Osteoblast (primary cell): Measurements from ENCODE around the gene CLDN7. TPM values are rescaled to one million over a fixed set of nuclear protein-coding genes. Genes with fewer than 3 reads are reported as not detected.
A peak's percentile ranks its signal among the peaks of the same experiment; 100 is the strongest.

Experiments
- DNase-seq: peaks from one replicate; pipeline ENCODE4 v3.0.0; 2011; ENCODE audit warnings: low spot score, mixed read lengths; ENCODE audit not compliant: insufficient read length; ENCODE audit errors: missing footprints
- H2AFZ ChIP-seq: 2 replicates; pipeline ENCODE4 v1.6.0; 2011; ENCODE audit warnings: mild to moderate bottlenecking, low read length
- H3K27ac ChIP-seq: 2 replicates; pipeline ENCODE4 v1.5.1; 2011; ENCODE audit warnings: mild to moderate bottlenecking, low read depth, low read length, moderate library complexity
- H3K27me3 ChIP-seq: 2 replicates; pipeline ENCODE4 v1.6.0; 2012; ENCODE audit warnings: mild to moderate bottlenecking, control low read depth, inconsistent platforms, low read length, moderate library complexity; ENCODE audit not compliant: insufficient read depth
- H3K36me3 ChIP-seq: 2 replicates; pipeline ENCODE4 v1.5.1; 2011; ENCODE audit warnings: mild to moderate bottlenecking, low read length, control low read depth, moderate library complexity; ENCODE audit not compliant: insufficient read depth
- H3K4me1 ChIP-seq: 2 replicates; pipeline ENCODE4 v1.5.1; 2011; ENCODE audit warnings: mild to moderate bottlenecking, low read length, control low read depth, moderate library complexity; ENCODE audit not compliant: insufficient read depth
- H3K4me2 ChIP-seq: 2 replicates; pipeline ENCODE4 v1.6.0; 2011; ENCODE audit warnings: mild to moderate bottlenecking, low read length; ENCODE audit not compliant: insufficient read depth
- H3K4me3 ChIP-seq: fragments of 200-600 bp; sonication (generic); 3 replicates; pipeline ENCODE4 v1.5.1; 2012; ENCODE audit warnings: mild to moderate bottlenecking, low read length, inconsistent platforms; ENCODE audit not compliant: insufficient read depth
- H3K79me2 ChIP-seq: 2 replicates; pipeline ENCODE4 v1.6.0; 2012; ENCODE audit warnings: mild to moderate bottlenecking, low read length, control low read depth, inconsistent platforms; ENCODE audit not compliant: insufficient read depth
- H3K9me3 ChIP-seq: 2 replicates; pipeline ENCODE4 v1.5.1; 2011; ENCODE audit warnings: low read depth, low read length, control low read depth
- H4K20me1 ChIP-seq: 2 replicates; pipeline ENCODE4 v1.6.0; 2012; ENCODE audit warnings: mild to moderate bottlenecking, low read length, control low read depth; ENCODE audit not compliant: insufficient read depth
- CTCF ChIP-seq: IDR thresholded peaks from 2 replicates; pipeline ENCODE4 v1.5.1; 2011; ENCODE audit warnings: mild to moderate bottlenecking, low read depth, low read length, moderate library complexity; ENCODE audit errors: extremely low read depth
- total RNA-seq: library from RNA; depleted of rRNA; stranded (reverse); fragments of >200 nt; gene quantifications from 2 replicates; pipeline ENCODE4 v1.2.3, GENCODE V29; 2012

CLDN7 gene
- total RNA-seq, 1 donor = 0.36 TPM

- Histone ChIP-seq H3K9me3 (no peaks in the 10 kb centered on the region), H3K79me2 (peaks cover 17% of the 10 kb centered on the region), H3K36me3 (peaks cover under 1% of the 10 kb centered on the region), H4K20me1 (peaks cover 9% of the 10 kb centered on the region), H3K4me2 (no peak overlapping the region), H3K4me1 (peaks cover 2% of the 10 kb centered on the region), H2AFZ (no peak overlapping the region), H3K27me3 (no peaks in the 10 kb centered on the region), H3K27ac (no peak overlapping the region), H3K4me3 (no peak overlapping the region)
- no peak for DNase-seq
- TF ChIP-seq CTCF = no peak
Observed at GRCh38 chr17:7304179-7304578, 41.9 kb upstream of the CLDN7 start.

- no peaks in the 10 kb centered on the region for H3K79me2 ChIP-seq
- peak overlapping the region; percentile 53 for H3K4me2 ChIP-seq
- peak; percentile 100 for DNase-seq
- H3K27ac ChIP-seq = no peak overlapping the region
- peak overlapping the region; percentile 42 for H3K4me3 ChIP-seq
- peak overlapping the region; percentile 75 for H2AFZ ChIP-seq
- H3K36me3 ChIP-seq = no peaks in the 10 kb centered on the region
- no peaks in the 10 kb centered on the region for H3K9me3 ChIP-seq
- peaks cover 34% of the 10 kb centered on the region for H3K27me3 ChIP-seq
- TF ChIP-seq CTCF = peak; percentile 74
- peaks cover 3% of the 10 kb centered on the region for H4K20me1 ChIP-seq
- peaks cover 3% of the 10 kb centered on the region for H3K4me1 ChIP-seq
Observed at GRCh38 chr17:7296189-7296861, 34.0 kb upstream of the CLDN7 start.

- TF ChIP-seq CTCF = no peak
- no peaks in the 10 kb centered on the region for H3K9me3 ChIP-seq
- H3K4me2 ChIP-seq = peak overlapping the region; percentile 64
- H3K4me3 ChIP-seq = no peak overlapping the region
- H3K36me3 ChIP-seq = no peaks in the 10 kb centered on the region
- no peak overlapping the region for H2AFZ ChIP-seq
- peaks cover 42% of the 10 kb centered on the region for H3K27me3 ChIP-seq
- DNase-seq = peak; percentile 59
- no peaks in the 10 kb centered on the region for H3K79me2 ChIP-seq
- peaks cover 3% of the 10 kb centered on the region for H3K4me1 ChIP-seq
- no peak overlapping the region for H3K27ac ChIP-seq
- H4K20me1 ChIP-seq = peaks cover 3% of the 10 kb centered on the region
Observed at GRCh38 chr17:7295230-7296180, 33.2 kb upstream of the CLDN7 start.
